NCI-H69 (cell line): ENCODE measurements around the gene POU4F3.

Experiments used
- DNase-seq: peaks from one replicate; lab custom pipeline; 2025; lab: John Stamatoyannopoulos, UW

Gene POU4F3

DNA sequence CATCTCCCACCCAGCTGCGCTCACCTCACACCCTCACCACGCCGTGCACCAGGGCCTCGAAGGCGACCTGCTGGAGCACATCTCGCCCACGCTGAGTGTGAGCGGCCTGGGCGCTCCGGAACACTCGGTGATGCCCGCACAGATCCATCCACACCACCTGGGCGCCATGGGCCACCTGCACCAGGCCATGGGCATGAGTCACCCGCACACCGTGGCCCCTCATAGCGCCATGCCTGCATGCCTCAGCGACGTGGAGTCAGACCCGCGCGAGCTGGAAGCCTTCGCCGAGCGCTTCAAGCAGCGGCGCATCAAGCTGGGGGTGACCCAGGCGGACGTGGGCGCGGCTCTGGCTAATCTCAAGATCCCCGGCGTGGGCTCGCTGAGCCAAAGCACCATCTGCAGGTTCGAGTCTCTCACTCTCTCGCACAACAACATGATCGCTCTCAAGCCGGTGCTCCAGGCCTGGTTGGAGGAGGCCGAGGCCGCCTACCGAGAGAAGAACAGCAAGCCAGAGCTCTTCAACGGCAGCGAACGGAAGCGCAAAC is 1.1 kb downstream of the POU4F3 start:
- DNase-seq: no peak

DNA sequence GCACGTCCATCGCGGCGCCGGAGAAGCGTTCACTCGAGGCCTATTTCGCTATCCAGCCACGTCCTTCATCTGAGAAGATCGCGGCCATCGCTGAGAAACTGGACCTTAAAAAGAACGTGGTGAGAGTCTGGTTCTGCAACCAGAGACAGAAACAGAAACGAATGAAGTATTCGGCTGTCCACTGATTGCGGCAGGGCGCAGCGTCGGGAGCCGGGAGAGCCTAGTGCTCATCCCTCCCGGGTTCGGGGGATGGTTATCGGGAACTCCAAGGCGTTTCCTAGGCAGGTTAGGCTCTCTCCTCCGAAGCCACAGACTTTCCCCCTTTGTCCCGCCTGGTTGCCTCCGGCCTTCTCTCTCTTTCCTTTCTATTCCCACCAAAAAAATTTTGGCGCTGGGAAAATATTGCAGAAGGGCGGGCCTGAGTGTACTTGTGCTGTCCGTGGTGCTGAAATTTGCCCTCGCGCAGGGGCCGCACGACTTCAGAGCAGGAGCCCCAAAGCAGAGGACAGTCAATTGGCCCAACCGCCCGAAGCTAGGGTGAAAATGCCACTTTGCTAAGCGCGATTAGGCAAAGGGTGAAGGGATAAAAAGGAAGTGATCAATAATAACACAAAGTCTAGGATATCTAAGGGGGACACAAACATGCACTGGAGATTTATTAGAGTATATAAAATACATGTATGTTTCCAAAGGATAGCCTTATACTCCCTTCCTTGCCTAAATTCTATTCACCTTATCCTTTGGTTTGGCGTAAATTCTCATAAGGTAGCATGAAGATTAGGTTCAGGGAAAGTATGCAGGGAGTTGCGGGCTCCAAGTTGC is 1.8 kb downstream of the POU4F3 start:
- no peak for DNase-seq

GRCh38 chr5:146341854-146342253 is 3.2 kb downstream of the POU4F3 start:
- no peak for DNase-seq

- no peak for DNase-seq
Observed at GRCh38 chr5:146342519-146342881, 3.9 kb downstream of the POU4F3 start.

GRCh38 chr5:146342882-146343865 is 4.5 kb downstream of the POU4F3 start:
- DNase-seq: peak; percentile 18

- peak; percentile 47 for DNase-seq
Observed at GRCh38 chr5:146344155-146345118, 5.8 kb downstream of the POU4F3 start.

- peak; percentile 41 for DNase-seq
Observed at GRCh38 chr5:146345240-146345577, 6.6 kb downstream of the POU4F3 start.

- peak; percentile 47 for DNase-seq
Observed at GRCh38 chr5:146345578-146346366, 7.1 kb downstream of the POU4F3 start.

- no peak for DNase-seq
Observed at GRCh38 chr5:146357126-146357525, 18.5 kb downstream of the POU4F3 start.

DNA sequence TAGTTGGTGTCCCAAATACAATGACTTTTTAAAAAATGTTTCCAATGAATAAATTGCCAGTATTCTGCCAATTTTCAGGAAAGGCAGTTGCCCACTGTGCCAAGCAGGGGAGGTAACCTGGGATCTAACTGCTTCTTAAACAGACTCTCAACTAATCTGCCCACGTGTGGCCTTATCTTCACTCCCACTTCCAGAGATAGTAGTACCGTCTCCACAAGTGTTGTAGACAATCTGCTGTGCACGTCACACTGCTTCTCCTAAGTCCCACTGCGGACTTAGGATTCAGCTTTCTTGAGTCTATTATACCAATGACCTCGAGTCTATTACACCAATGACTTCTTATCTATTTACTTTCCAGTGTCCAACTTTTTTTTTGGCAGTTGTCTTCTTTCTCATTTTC is 21.2 kb downstream of the POU4F3 start:
- DNase-seq: no peak

DNA sequence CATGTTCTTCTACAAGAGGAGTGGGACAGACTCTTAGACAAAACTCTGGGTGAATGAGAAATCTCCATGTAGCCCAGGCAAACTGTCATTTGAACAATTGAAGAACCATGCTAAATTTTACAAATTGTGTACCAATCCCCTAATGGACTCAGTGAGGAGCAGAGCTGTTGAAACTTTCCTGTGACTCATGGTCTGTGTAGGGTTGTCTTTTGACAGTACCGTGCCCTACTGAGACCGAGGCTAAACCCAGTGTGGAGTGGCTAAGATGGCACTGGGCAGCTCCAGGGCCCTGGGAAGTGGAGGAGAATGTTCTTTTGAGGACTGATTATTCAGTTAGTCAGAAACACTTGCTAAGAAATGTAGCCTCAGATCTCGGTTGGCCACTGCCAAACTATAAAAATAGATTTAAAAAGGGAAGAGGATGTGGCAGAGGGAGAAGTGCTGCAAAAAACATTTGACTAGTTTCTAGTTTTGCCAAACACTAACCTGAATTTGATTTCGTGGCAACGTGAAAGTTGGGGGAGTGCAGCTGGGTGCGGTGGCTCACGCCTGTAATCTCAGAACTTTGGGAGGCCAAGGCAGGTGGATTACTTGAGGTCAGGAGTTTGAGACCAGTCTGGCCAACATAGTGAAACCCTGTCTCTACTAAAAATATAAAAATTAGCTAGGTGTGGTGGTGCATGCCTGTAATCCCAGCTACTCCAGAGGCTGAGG is 24.7 kb downstream of the POU4F3 start:
- DNase-seq: no peak

DNA sequence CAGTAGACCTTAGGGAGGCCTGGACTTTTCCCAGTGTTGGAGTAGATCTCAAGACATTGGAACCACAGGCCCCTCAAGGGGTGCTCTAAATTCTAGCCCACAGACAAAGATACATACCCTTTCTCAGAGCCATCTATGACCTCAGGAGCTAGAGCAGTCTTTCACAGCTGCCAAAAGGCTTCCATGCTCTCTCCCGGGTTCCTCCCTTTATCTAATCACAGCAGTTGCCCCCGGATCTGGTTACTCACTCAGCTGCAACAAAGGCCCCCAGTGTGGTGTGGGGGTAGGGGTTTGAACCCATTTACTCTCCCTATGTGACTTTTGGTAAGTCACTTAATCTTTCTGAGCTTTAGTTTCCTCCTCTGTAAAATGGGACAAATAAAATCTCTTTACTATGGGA is 27.0 kb downstream of the POU4F3 start:
- DNase-seq: peak; percentile 35

- DNase-seq: no peak
Observed at GRCh38 chr5:146366904-146367303, 28.3 kb downstream of the POU4F3 start.

DNA sequence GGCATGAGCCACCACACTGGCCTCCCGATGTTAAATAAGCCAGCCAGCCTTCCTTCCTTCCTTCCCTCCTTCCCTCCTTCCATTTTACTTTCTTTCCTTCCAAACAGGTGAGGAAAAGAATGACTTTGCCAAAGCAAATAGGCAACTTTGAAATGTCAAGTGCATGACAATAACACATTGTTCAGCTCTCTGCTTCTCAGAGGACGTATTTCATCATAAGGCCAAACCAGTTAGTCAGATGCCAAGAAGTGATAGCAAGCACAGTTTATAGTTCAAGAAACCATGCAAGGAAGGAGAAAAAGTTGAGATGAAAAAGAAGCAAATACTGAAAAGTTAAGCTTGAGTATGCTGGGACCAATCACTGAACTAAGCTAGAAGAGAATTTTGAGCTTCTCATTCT is 29.5 kb downstream of the POU4F3 start:
- no peak for DNase-seq

GRCh38 chr5:146369691-146370090 is 31.1 kb downstream of the POU4F3 start:
- DNase-seq: no peak

DNA sequence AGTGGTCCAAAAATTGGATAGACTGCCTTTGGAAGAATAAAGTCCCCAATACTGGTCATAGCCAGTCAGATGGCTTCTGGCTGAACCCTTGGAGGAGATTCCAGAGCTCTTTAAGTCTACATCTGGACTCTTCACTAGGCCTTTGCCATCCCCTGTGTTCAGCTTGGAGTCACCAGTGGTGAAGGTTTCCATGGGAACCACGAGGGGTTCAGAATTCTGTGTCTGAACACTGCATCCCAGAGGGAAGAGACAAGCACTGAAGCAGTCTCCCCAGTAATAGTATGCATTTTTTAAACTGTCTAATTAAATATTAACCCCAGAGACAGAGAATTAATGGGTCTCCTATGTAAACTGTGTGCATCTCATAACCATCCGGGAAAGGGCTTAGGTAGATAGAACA is 38.2 kb downstream of the POU4F3 start:
- DNase-seq: no peak

DNA sequence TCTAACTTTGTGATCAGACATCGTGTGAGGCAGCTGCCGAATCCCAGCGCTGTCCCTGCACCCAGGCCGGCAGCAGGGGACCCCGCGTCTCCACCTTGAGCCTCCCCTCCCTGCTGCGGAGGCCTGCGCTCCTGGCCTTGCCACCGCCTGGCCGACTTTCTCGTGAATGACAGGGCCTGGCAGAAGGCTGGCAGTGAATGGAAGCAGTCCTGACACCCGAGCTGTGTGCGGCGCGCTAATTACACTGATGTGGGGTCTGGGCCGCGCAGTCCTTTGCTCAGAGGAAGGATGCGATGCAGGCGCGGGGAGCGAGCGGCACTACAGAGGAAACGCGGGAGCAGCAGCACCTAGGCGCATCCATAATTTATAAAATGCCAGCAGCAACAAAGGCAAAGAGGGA is 40.3 kb downstream of the POU4F3 start:
- no peak for DNase-seq

GRCh38 chr5:146380714-146381113 is 42.1 kb downstream of the POU4F3 start:
- DNase-seq: no peak

DNA sequence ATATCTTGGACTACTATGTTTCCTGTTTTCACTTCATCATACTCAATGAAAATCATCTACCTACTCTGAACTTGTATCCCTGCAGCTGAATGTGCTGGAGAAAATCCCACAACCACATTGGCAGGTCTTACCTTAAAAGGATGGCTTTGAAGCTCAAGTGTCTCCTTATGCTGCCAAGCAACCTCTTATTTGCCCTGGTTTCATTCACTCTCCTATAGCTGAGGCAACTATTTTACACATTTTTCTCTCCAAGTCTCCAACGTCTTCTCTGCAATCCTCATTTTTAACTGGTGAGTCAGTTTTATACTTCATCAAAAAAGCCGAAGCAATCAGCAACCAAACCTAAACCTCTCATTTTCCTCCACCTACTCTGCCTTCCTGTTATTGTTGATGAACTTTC is 49.7 kb downstream of the POU4F3 start:
- DNase-seq: no peak

GRCh38 chr5:146390469-146390868 is 51.8 kb downstream of the POU4F3 start:
- no peak for DNase-seq
